Prostate gland (tissue), 2 donors: Measurements from ENCODE around the gene DEFB114. TPM values are rescaled to one million over a fixed set of nuclear protein-coding genes. Genes with fewer than 3 reads are reported as not detected.
A peak's percentile ranks its signal among the peaks of the same experiment; 100 is the strongest.

Source experiments
- DNase-seq: peaks from one replicate; pipeline ENCODE4 v3.0.0-alpha.2; 2019; ENCODE audit warnings: low spot score
- H3K27ac ChIP-seq, 2 donors: fragments of 200-600 bp; sonication (generic); 2 replicates each; pipeline ENCODE4 v1.5.1; 2017 to 2019
- H3K27me3 ChIP-seq: fragments of 200-600 bp; sonication (generic); replicated peaks from 2 replicates; pipeline ENCODE4 v1.5.1; 2019; ENCODE audit not compliant: insufficient read depth
- H3K36me3 ChIP-seq, 2 donors: fragments of 200-600 bp; sonication (generic); 1 replicate in 1 of 2; 2 replicates in 1 of 2; pipeline versions ENCODE4 v1.5.1 to v1.8.1; 2017 to 2019
- H3K4me1 ChIP-seq: fragments of 200-600 bp; sonication (generic); replicated peaks from 2 replicates; pipeline ENCODE4 v1.5.1; 2019
- H3K4me3 ChIP-seq, 2 donors: fragments of 200-600 bp; sonication (generic); 2 replicates each; pipeline ENCODE4 v1.5.1; 2017 to 2019
- H3K9me3 ChIP-seq: fragments of 200-600 bp; sonication (generic); 2 replicates; pipeline ENCODE4 v1.5.1; 2017
- POLR2A ChIP-seq: fragments of 450-650 bp; IDR thresholded peaks from one replicate; pipeline ENCODE4 v1.6.1; 2016; ENCODE audit warnings: antibody characterized with exemption, mild to moderate bottlenecking
- POLR2AphosphoS5 ChIP-seq: sonication (generic); formaldehyde crosslinking; IDR thresholded peaks from one replicate; pipeline ENCODE4 v1.6.1; 2017; ENCODE audit warnings: antibody characterized with exemption
- WGBS: methylation state at CpG from one replicate; pipeline ENCODE4 v1.1.5; 2018; 5-methylcytosine and 5-hydroxymethylcytosine counted together
- intact Hi-C: fragments of 100-400 bp; cut with DNase I; formaldehyde crosslinking; loops from one replicate; pipeline ENCODE4 v1.14.2; 2022
- total RNA-seq, 2 donors: library from RNA; depleted of rRNA; stranded (reverse); fragments of >200 nt; gene quantifications; one replicate each; pipeline ENCODE4 v1.1.0, GENCODE V29; 2016
- TF ChIP-seq, protein P1 (sequence below), 4 experiments: fragments of 200-600 bp in 2 of 4; fragments of 450-650 bp in 2 of 4; sonication (generic) in 2 of 4; IDR thresholded peaks; 1 replicate in 3 of 4; 2 replicates in 1 of 4; pipeline ENCODE4 v1.5.1; 2016 to 2019; ENCODE audit warnings: antibody characterized with exemption in 4 of 4, mild to moderate bottlenecking in 2 of 4, moderate library complexity in 2 of 4

Gene DEFB114
- total RNA-seq, 2 donors from 2014 or later, result not detected

DNA sequence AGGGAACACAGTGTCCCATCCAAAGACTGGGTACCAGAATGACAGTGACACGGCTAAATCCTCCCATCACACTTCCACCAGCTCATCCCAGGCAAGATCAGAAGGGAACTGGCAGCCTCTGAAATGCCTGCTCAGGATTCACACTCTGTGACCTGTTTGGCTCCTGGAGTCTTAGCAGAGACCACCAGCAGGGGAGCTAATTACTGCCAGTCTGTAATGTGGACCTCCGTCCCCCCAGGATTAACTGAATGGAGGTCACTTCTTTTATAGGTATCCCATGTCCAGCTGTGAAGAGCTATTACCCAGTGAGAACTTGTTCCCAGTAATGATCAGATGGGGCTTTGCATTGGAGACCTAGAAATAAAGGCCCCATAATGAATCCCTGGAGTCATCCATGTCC lies 45.2 kb downstream of the DEFB114 start:
- no peaks in the 10 kb centered on the region for H3K27me3 ChIP-seq
- DNase-seq, result no peak
- no peaks in the 10 kb centered on the region for H3K4me1 ChIP-seq
- TF ChIP-seq, protein P1, sequence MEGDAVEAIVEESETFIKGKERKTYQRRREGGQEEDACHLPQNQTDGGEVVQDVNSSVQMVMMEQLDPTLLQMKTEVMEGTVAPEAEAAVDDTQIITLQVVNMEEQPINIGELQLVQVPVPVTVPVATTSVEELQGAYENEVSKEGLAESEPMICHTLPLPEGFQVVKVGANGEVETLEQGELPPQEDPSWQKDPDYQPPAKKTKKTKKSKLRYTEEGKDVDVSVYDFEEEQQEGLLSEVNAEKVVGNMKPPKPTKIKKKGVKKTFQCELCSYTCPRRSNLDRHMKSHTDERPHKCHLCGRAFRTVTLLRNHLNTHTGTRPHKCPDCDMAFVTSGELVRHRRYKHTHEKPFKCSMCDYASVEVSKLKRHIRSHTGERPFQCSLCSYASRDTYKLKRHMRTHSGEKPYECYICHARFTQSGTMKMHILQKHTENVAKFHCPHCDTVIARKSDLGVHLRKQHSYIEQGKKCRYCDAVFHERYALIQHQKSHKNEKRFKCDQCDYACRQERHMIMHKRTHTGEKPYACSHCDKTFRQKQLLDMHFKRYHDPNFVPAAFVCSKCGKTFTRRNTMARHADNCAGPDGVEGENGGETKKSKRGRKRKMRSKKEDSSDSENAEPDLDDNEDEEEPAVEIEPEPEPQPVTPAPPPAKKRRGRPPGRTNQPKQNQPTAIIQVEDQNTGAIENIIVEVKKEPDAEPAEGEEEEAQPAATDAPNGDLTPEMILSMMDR (IDR thresholded peaks at IDR 0.05), result no peak
- TF ChIP-seq POLR2AphosphoS5 (no peak), POLR2A (no peak)
- H3K36me3 ChIP-seq, result no peaks in the 10 kb centered on the region
- no peak overlapping the region for H3K27ac ChIP-seq
- H3K9me3 ChIP-seq, result no peaks in the 10 kb centered on the region
- H3K4me3 ChIP-seq, result no peak overlapping the region
- WGBS, result 79% methylated on average over 2 of the region's 2 CpGs
- intact Hi-C loops, result no loop called here

DNA sequence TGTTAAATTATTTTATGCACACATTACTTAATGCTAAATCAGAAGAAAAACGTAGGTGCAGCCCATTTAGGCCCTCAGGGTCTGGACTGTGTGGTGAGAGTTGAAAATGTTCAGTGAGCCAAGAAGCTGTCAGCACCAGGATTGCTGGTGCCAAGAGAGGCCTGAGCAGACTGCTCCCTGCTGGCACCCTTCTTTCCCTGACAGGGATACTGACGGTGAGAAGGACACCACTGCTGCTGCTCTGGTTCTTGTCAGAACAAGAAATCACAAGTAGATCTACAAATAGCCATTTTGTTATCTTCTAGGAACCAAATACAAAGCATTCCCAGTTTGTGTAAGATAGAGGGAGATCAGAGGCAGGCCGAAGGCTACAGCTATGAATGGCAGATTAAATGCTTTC lies 48.9 kb downstream of the DEFB114 start:
- TF ChIP-seq, protein P1 (IDR thresholded peaks at IDR 0.05), result no peak
- TF ChIP-seq POLR2AphosphoS5 (no peak), POLR2A (no peak)
- Histone ChIP-seq H3K4me3 (no peak overlapping the region), H3K4me1 (no peaks in the 10 kb centered on the region), H3K9me3 (no peaks in the 10 kb centered on the region), H3K27ac (no peak overlapping the region), H3K36me3 (no peaks in the 10 kb centered on the region), H3K27me3 (no peaks in the 10 kb centered on the region)
- DNase-seq, result peak; percentile 36
- intact Hi-C loops, result no loop called here
- WGBS, result 13% methylated on average over 3 of the region's 3 CpGs

DNA sequence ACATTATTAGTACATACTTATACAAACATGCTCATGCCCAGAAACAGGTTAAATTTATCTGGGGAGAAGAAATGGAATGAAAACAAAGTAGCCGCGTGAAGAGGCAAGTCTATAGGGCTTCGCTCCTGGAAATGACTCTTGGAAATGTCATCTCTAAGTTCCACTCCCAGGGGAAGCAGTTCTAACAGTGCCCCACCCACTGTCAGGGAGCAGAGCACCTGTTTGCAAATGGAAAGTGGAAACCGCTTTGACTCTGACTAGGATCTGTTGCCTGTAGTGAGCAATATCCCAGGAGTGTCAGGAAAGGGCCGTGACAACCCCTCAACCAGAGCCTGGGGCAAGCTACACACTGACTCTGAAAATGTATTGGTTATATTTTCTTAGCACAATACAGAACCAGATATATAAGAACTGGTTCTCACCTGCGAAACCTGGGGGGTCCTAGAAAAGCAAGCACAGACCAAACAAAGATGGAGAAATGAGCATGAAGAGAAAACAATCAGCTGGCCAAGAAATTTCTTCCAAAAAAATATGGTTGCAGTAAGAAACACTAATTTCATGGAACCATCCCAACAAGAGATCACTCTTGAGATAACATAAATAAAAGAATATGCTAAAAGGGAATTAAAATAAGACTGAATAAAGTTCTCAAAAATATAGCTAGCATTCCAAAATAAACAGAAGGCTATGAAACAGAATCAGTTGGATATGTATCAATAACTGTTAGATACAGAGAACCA lies 50.2 kb downstream of the DEFB114 start:
- no peak overlapping the region for H3K4me3 ChIP-seq
- 48% methylated on average over 6 of the region's 6 CpGs for WGBS
- no peak overlapping the region for H3K27ac ChIP-seq
- no peak for DNase-seq
- no peaks in the 10 kb centered on the region for H3K9me3 ChIP-seq
- no peaks in the 10 kb centered on the region for H3K4me1 ChIP-seq
- H3K36me3 ChIP-seq, result no peaks in the 10 kb centered on the region
- no peaks in the 10 kb centered on the region for H3K27me3 ChIP-seq
- TF ChIP-seq, protein P1 (IDR thresholded peaks at IDR 0.05), result no peak
- no peak for TF ChIP-seq POLR2AphosphoS5
- TF ChIP-seq POLR2A, result no peak
- intact Hi-C loops, result no loop called here

DNA sequence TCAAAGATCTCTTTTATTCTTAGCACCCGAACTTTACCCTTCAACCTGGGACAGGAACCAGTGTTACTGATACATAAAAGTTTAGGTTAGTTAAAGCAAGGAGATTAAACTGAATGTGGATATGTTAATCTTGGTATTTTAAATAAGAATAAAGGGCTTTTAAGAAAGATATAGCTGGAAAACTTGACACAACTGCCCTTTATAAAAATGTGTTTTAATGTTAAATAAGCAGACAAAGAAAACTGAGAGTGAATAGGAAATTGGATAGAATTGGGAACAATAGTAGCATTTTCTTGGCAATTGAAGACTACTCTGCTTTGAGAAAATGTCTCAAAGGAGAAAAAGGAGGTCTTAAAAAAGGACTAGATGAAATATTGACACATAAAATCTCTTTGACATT lies 51.8 kb downstream of the DEFB114 start:
- H3K9me3 ChIP-seq, result no peaks in the 10 kb centered on the region
- DNase-seq, result no peak
- no peaks in the 10 kb centered on the region for H3K36me3 ChIP-seq
- TF ChIP-seq POLR2AphosphoS5 (no peak), POLR2A (no peak)
- TF ChIP-seq, protein P1 (IDR thresholded peaks at IDR 0.05), result no peak
- intact Hi-C loops, result no loop called here
- no peaks in the 10 kb centered on the region for H3K27me3 ChIP-seq
- no peaks in the 10 kb centered on the region for H3K4me1 ChIP-seq
- H3K4me3 ChIP-seq, result no peak overlapping the region
- 82% methylated on average over 1 of the region's 1 CpG for WGBS
- no peak overlapping the region for H3K27ac ChIP-seq

DNA sequence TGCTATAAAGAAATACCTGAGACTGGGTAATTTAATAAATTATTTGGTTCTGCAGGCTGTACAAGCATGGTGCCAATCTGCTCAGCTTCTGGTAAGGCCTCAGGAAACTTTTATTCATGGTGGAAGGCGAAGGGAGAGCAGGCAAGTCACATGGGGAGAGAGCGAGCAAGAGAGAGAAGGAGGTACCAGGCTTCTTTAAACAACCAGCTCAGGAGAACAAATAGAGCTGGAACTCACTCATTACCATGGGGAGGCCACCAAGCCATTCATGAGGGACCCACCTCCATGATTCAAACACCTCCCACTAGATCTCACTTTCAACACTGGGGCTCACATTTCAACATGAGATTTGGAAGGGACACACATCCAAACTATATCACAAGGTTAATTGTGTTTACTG lies 52.7 kb downstream of the DEFB114 start:
- Histone ChIP-seq H3K4me3 (no peak overlapping the region), H3K9me3 (no peaks in the 10 kb centered on the region), H3K27me3 (no peaks in the 10 kb centered on the region), H3K27ac (no peak overlapping the region), H3K36me3 (no peaks in the 10 kb centered on the region), H3K4me1 (no peaks in the 10 kb centered on the region)
- TF ChIP-seq POLR2A, result no peak
- TF ChIP-seq, protein P1 (IDR thresholded peaks at IDR 0.05), result no peak
- no peak for TF ChIP-seq POLR2AphosphoS5
- no peak for DNase-seq
- intact Hi-C loops, result no loop called here
- 85% methylated on average over 2 of the region's 2 CpGs for WGBS
